ENCODE measurements around the gene SGIP1. TPM values are rescaled to one million over a fixed set of nuclear protein-coding genes. Genes with fewer than 3 reads are reported as not detected.
"Not testable (repeated sequence)": the region's sequence is repeated elsewhere in the genome, so short reads cannot be mapped to it uniquely, and the experiment has no call there.

SGIP1 gene
- total RNA-seq, 1 donor from 2014 or later, result 75.2 TPM

GRCh38 chr1:66788231-66788939 lies 254.4 kb downstream of the SGIP1 start:
- H3K4me1 Mint-ChIP-seq (ENCODE audit: low read depth, unreplicated experiment), result no peaks in the 10 kb centered on the region
- DNase-seq, result no peak
- H3K27ac Mint-ChIP-seq (ENCODE audit: unreplicated experiment), result no peak overlapping the region
- H3K27me3 Mint-ChIP-seq (ENCODE audit: unreplicated experiment), result no peaks in the 10 kb centered on the region
- no peaks in the 10 kb centered on the region for H3K36me3 Mint-ChIP-seq (ENCODE audit: unreplicated experiment)
- H3K4me3 Mint-ChIP-seq (ENCODE audit: unreplicated experiment), result no peak overlapping the region
- no peaks in the 10 kb centered on the region for H3K9me3 Mint-ChIP-seq (ENCODE audit: unreplicated experiment)
- TF ChIP-seq, protein P1, sequence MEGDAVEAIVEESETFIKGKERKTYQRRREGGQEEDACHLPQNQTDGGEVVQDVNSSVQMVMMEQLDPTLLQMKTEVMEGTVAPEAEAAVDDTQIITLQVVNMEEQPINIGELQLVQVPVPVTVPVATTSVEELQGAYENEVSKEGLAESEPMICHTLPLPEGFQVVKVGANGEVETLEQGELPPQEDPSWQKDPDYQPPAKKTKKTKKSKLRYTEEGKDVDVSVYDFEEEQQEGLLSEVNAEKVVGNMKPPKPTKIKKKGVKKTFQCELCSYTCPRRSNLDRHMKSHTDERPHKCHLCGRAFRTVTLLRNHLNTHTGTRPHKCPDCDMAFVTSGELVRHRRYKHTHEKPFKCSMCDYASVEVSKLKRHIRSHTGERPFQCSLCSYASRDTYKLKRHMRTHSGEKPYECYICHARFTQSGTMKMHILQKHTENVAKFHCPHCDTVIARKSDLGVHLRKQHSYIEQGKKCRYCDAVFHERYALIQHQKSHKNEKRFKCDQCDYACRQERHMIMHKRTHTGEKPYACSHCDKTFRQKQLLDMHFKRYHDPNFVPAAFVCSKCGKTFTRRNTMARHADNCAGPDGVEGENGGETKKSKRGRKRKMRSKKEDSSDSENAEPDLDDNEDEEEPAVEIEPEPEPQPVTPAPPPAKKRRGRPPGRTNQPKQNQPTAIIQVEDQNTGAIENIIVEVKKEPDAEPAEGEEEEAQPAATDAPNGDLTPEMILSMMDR (IDR thresholded peaks at IDR 0.05; ENCODE audit: partially characterized antibody, unreplicated experiment), result no peak

DNA sequence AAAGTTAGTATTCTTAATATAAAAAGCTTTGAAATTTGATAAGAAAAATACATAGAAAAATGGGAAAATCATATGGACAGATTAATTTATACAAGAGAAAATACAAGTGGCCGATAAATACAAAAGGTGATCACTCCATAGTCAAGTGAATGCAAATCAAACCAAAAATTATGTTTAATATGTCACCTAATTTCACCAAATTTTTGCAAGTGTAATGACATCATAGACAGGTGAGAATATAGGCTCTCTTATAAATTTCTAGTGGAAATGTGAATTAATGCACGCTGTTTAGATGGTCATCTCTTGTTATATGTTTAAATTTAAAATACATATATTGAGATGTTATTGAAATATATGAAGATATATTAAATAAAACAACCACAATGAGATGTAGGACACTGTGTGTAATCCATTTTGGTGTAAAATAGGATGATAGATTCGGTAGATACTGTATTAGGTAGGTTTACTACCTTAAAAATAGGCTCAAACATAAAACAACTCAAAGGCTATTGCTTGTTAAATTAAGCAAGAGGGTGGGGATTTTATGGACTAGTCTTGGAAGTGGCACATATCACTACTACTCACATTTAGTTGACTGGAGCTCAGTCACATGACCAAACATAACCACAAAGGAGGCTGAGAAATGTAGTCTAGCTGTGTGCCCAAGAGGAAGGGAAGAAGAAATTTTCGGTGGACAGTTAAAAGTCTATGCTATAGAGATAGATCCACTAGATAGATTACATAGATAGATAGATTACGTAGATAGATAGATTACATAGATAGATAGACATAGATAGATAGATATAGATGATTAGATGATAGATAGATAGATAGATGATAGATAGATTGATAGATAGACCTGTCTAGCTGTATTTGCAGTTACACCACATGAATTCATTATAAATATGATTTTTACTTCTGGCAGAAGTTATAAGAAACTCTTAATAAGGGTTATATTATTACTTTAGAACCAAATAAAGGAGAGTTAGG lies 258.0 kb downstream of the SGIP1 start:
- no peak overlapping the region for H3K4me3 Mint-ChIP-seq (ENCODE audit: unreplicated experiment)
- no peaks in the 10 kb centered on the region for H3K4me1 Mint-ChIP-seq (ENCODE audit: low read depth, unreplicated experiment)
- no peak for DNase-seq
- H3K27ac Mint-ChIP-seq (ENCODE audit: unreplicated experiment), result no peak overlapping the region
- H3K36me3 Mint-ChIP-seq (ENCODE audit: unreplicated experiment), result no peaks in the 10 kb centered on the region
- TF ChIP-seq, protein P1 (IDR thresholded peaks at IDR 0.05; ENCODE audit: partially characterized antibody, unreplicated experiment), result no peak
- H3K9me3 Mint-ChIP-seq (ENCODE audit: unreplicated experiment), result no peaks in the 10 kb centered on the region
- H3K27me3 Mint-ChIP-seq (ENCODE audit: unreplicated experiment), result no peaks in the 10 kb centered on the region

DNA sequence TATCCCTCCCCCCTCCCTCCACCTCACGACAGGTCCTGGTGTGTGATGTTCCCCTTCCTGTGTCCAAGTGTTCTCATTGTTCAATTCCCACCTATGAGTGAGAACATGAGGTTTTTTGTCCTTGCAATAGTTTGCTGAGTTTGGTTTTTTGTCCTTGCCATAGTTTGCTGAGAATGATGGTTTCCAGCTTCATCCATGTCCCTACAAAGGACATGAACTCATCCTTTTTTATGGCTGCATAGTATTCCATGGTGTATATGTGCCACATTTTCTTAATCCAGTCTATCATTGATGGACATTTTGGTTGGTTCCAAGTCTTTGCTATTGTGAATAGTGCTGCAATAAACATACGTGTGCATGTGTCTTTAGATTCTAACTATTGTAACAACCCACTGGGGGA lies 261.9 kb downstream of the SGIP1 start:
- not testable (repeated sequence) for H3K4me3 Mint-ChIP-seq (ENCODE audit: unreplicated experiment); H3K4me1 Mint-ChIP-seq (ENCODE audit: low read depth, unreplicated experiment); H3K27me3 Mint-ChIP-seq (ENCODE audit: unreplicated experiment); DNase-seq; H3K36me3 Mint-ChIP-seq (ENCODE audit: unreplicated experiment); H3K9me3 Mint-ChIP-seq (ENCODE audit: unreplicated experiment); H3K27ac Mint-ChIP-seq (ENCODE audit: unreplicated experiment)

Small RNA genes within 50 kb of the gene (microRNA-seq; reads per million reads assigned to microRNA genes)
- gene MIR3117 (ENCODE audit: unreplicated experiment), result 19.0 reads per million, percentile 58 among the genes with 10 or more reads in this experiment

Other genes with a start within 250 kb of the SGIP1 start
- gene DYNLT5, start 218.3 kb downstream of the SGIP1 start, total RNA-seq (ENCODE audit: unreplicated experiment), result 1.4 TPM